ENCODE data around the gene NECAB2.

The NECAB2 gene

DNA sequence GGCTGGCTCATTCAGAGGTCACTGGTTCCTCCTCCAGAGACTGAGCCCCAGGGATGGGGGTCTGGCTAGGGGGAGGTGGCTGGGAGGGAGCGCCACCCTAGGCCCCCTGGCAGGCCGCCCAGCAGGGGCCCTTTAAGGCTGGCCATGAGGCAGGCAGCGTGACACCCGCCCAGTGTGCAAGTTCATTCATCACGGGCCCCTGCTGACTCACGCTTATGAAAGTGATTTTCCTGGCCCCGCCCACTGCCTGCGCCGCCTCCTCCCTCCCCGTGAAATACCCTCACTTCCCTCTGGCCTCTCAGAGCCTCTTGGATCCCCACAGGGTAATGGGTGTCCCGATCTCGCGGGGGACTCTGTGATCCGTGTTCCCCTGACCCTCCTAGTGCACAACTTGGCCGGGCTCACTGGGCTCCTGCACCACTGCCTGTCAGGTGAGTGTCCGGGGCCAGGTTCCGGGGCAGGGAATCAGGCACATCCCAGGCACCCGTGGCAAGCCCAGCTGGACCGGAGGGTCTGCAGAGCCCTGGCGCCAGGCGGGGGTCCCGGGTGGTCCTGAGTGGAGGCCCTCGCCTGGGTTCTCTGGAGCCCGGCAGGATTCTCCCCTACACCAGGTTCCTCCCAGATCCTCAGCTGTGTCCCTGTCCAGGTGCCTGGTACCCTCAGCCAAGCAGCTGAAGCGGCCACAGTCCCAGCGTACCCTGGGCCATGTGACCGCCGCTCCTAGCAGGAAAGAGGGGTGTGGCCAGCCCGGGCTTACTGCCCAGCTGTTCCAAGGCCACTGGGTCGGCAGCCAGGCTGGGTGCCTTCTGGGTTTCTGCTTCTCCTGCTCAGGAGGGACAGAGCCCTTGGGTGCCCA is 14.9 kb upstream of the NECAB2 start, which contains the start of gene OSGIN1:
Gene OSGIN1 (plus strand): TSS at position 301 of the 856 bp plus-strand sequence. CDS start 4,432 bp downstream, outside the sequence.
- peak; percentile 87 for DNase-seq (ENCODE audit: low read depth)

DNA sequence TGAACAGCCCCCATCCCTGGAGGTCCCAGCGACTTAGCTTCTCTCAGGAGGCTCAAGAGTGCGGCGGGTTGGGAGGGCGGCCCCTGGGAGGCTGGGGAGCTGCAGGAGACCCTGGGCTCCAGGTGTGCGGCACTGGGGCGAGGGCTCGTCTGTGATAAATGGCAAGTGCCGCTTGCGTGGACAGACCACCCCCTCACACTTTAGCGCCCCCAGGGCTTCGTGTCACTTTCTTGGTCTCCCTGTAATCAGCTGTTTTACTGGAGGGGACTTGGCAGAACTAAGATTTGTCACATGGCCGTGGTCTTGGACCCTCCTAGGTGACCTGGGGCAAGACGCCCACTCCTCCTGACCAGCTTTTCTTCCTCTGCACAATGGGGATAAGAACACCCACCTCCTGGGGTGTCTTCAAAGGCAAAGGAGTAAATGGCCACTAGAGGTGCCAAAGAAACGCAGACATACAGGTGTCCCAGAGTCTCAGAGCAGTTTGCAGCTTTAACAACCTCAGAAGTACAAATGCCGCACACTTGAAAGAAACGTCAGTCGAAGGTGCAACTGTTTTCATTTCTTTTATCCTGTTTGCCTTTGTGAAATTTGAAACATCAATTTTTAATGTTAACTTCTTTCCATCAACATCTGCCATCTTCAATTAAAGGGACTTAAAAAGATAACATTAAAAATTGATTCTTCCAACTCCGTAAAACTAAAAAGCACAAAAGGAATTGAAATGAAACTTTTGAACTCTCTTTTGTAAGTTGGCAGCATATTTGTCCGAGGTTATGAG is 14.1 kb upstream of the NECAB2 start:
- DNase-seq (ENCODE audit: low read depth): no peak

DNA sequence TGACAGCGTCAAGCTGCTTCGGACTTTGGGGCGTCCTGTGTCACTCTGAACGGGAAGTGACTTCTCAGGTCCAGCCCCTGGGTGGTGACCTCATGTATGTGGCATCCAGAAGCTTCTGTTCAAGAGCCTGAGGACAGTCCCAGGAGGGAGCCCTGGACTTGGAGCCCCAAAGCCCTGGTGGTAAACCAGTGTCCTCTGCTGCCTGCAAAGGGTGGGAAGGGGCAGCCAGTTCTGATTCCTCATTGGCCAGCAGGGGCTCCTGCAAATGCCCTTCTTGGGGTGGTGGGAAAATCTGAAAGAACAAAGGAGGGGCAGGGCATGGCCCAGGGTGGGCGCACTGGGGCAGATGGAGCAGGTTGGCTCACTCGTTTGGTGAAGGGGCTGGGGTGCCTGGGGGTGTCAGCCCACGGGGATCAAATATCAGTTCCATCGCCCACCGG is 13.4 kb upstream of the NECAB2 start:
- peak; percentile 34 for DNase-seq (ENCODE audit: low read depth)

DNA sequence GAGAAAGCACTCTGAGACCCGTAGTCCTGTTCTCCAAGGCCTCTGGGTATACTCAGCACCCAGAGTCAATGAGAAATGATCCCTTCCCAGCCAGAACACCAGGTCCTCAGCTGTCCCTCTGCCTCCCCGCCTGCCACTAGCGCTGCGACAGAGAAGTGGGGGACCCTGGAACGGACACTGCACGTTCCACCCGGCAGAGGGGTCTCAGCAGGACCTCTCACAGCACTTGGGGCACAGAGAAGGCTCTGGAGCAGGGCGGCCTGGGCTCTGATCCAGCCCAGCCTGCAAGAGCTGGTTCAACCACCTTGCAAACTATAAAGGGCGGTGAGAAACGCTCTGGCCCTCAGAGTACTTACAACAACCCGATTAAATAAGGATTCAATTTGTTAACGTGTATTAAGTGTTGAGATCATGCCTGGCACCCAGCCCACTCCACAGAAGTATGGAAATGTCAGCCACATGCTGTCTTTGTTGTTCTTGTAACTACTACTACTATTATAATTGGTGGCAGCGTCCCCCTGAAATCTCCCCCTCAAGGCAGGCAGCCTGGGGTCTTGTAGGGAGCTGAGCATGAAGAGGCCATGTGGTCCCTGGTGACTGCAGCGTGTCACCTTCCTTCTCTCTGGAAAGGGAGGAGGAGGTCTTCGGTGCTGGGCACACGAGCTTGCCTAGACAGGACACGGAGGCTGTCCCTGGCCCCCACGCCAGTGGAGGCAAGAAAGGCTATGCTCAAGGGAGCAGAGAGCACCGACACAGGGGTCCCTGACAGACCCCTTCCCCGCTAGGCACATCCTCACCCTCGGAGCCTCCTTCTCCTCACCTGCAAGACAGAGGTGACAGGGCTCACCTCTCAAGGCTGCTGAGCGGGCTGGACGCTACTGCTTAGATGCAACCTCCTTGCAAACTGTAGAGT is 12.6 kb upstream of the NECAB2 start:
- DNase-seq (ENCODE audit: low read depth): no peak

DNA sequence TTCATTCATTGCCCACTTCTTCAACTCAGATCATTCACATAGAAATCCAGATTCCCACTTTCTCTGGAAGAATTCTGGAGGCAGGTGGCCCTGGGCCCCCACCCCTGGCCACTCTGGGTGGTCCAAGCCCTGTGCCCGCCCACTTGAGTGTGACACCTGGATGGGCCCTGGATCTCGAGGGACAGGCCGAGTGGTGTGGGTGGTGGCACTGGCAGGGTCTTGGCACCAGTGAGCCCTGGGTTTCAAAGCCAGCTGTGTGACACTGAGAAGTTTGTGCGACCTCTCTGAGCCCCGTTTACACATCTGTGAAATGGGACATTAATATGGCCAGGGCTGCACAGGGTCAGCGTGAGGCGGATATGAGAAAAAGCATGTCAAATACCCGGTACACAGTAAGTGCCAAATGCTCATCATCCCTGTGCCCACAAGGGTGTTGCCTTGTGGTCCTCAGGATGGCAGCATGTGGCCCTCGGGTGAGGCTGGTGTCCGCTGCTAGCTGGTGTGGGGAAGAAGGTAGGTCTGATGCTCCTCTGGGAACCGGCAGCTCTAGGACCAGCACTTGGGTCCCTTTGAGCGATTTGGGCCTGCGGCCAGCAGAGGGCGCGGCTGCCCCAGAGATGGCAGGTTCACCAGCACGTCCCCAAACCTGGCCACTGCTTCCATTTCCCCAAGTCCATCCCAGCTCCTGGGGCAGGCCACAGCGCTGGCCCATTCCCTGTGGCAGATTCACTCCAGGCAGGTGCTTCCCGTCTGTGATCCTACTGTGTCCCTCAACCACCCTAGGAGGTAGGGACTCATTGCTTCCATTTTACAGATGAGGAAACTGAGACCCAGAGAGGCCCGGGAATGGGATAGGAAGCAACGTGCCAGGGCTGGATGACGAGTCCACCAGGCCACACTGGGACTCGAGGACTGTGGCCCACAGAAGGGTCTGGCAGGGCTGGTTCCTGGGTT is 11.4 kb upstream of the NECAB2 start:
- peak; percentile 38 for DNase-seq (ENCODE audit: low read depth)

DNA sequence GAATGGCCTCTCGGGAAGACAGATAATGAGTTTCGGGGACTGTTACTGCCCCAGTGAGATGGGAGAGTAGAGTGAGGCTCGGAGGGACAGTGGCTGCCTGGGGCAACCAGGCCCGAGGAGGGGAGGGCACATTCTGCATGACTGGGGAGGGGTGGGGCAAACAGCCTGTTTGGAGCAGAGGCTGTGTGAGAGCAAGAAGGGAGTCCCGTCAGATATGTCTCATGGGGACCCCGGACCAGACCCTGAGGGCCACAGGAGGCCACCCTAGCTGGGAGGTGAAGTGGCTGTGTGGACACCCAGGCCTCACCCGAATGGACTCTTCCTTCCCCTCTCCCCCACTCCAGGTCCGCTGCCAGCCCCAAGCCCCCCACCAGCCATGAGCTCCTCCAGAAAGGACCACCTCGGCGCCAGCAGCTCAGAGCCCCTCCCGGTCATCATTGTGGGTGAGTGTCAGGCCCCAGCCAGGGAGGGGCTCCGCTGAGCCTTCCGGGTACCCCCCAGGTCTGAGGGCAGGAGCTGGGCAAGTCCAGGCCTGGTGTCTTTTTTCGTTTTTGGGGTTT is 10.7 kb upstream of the NECAB2 start:
- DNase-seq (ENCODE audit: low read depth): no peak

DNA sequence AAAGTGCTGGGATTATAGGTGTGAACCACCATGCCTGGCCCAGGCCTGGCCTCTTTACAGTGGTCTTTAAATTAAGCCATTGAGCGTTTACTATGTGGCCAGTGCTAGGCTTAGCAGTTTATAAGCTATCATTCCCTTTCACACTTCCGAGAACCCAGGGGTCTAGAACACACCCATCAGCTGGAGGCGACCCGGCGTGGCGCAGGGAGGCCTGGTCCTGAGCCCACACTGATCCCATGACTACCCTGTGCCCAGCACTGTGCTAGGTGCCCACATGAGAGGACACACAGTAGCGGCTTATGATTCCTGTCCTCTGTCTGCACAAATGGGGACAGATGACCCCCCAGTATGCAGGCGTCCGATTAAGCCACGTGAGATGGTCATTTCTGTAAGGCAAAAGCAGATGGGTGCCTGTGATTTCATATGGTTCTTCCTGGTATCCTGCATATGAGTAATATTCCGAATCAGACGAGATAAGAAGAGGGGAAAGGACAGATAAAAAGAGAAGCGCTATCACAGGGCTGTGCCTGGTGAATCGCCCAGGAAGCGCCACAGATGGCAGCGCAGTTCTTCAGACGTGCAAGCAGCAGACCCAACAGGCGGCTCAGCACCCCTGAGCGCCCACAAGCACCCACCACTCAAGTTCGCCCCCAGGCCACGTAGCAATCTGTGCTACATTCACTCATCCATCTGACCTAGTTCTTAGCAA is 9.8 kb upstream of the NECAB2 start:
- DNase-seq (ENCODE audit: low read depth): no peak

DNA sequence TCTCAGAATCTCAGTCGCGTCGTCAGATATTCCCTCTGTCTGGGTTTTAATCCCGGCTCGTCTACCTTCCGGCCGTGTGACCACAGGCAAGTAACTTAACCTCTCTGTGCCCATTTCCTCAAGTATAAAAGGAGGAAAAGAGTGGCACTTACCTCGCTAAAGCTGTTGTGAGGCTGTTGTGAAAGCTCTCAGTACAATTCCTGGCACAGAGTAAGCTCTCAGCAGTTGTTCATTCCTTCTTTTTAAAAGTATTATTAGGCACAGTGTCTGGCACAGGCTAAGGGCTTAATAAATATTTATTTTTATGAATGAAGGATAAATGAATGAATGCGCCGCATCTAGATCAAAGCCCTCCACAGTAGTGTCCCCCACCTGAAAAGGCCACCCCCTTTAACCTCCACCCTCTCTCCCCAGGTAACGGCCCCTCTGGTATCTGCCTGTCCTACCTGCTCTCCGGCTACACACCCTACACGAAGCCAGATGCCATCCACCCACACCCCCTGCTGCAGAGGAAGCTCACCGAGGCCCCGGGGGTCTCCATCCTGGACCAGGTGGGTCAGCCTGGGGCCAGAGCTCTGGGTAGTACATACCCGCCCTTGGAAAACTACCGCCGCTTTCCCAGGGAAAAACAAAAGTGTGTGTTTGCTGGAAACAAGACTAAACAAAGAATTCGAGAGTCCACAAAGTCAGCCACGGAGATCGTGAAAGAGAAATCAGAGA is 9.0 kb upstream of the NECAB2 start:
- DNase-seq (ENCODE audit: low read depth): no peak

DNA sequence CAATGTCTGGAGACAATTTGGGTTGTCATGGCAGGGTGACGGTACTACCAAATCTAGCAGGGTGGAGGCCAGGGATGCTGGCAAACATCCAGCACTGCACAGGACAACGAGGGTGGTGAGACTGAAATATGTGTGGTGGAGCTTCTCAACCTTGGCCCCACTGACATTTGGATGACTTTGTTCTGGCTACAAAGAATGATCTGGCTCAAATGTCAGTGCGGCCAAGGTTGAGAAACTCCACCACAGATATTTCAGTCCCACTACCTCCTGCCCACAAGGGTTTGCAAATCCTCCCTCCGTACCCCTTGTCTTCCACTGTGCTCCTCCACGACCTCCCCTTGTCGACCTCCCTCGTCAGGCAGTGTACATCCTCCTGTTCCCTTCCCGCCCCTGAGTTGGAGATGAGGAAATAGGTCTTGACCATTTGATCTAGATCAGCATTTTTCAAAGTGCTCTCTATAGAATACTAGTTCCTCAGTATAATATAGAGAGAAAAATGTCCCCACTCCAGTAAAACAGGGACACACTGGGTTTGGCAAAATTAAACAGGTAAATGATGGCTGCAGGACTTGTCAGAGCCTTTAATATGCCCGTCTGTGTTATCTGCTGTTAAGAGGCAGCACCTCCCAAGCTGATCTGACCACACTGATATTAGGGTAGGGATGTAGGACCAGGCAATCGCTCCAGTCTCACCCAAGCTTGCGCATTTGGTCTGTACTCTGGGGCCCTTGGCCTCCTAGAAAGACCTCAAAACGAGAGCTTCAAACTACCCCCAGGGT is 8.2 kb upstream of the NECAB2 start:
- DNase-seq (ENCODE audit: low read depth): no peak

DNA sequence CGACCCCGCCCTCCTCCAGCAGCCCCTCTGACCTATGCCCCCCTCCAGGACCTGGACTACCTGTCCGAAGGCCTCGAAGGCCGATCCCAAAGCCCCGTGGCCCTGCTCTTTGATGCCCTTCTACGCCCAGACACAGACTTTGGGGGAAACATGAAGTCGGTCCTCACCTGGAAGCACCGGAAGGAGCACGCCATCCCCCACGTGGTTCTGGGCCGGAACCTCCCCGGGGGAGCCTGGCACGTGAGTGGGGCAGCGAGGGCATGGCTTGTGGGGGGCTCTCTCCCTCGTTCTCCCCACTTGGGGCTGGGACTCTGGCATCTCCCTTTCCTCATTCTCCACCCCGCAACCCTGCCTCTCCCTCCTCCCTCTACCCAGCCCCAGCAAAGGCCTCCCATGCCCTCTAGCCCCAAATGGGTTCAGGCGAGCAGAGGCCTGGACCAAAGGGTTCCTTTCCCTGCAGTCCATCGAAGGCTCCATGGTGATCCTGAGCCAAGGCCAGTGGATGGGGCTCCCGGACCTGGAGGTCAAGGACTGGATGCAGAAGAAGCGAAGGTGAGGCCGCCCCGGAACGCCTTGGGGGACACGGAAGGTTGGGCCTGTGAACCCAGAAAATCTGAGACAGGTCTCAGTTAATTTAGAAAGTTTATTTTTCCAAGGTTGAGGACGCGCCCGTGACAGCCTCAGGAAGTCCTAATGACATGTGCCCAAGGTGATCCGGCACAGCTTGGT is 7.4 kb upstream of the NECAB2 start:
- DNase-seq (ENCODE audit: low read depth): no peak

DNA sequence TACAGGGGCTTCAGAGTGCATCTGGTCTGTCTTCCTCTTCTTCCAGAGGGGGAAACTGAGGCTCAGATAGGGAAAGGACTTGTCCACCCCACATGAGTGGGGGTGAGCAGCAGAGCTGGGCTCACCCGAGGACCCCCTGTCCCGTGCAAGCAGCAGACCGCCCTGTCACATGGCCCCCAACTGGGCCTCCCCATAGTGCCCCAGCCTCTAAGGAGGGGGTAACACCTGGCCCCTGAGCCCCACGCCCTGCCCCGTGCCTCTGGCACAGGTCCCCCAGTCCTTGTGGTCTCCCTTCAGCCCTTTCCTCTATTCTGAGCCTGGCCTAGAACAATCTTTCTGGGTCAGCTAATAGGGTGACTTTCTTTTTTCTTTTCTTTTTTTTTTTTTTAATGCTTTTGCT is 6.5 kb upstream of the NECAB2 start:
- DNase-seq (ENCODE audit: low read depth): no peak

DNA sequence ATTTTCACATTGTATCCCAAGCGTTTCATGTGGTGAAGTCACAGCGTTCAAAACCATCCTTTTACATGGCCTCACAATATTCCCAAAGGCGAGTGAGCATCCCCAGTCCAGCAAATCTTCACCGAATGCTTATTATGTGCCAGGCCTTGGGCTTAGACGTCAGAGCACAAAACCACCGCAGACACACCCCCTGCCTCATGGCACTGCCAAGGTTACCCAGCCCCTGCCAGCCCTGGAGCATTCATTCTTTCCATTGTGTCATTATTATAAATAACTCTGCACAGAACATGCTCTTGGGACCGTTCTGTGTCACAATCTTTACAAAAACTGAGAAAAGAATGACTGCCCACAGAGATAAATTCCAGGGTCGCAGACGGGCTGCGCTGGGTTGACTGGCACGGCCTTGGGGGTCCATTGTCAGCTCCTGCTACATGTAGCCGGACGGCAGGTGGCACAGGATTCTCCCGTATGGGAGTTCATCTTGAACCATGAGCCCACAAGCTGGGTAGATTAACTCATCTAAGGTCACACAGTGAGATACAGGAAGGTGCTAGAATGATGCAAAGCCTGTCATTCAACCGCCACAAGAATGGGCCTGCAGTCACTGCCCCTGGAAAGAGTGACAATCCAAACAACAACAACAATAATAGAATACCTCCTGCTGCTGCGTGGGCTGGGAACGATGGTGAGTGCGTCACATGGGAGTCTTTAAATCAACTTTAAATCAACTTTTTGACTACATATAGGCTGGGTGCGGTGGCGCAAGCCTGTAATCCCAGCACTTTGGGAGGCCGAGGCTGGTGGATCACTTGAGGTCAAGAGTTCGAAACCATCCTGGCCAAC is 4.5 kb upstream of the NECAB2 start:
- DNase-seq (ENCODE audit: low read depth): no peak

DNA sequence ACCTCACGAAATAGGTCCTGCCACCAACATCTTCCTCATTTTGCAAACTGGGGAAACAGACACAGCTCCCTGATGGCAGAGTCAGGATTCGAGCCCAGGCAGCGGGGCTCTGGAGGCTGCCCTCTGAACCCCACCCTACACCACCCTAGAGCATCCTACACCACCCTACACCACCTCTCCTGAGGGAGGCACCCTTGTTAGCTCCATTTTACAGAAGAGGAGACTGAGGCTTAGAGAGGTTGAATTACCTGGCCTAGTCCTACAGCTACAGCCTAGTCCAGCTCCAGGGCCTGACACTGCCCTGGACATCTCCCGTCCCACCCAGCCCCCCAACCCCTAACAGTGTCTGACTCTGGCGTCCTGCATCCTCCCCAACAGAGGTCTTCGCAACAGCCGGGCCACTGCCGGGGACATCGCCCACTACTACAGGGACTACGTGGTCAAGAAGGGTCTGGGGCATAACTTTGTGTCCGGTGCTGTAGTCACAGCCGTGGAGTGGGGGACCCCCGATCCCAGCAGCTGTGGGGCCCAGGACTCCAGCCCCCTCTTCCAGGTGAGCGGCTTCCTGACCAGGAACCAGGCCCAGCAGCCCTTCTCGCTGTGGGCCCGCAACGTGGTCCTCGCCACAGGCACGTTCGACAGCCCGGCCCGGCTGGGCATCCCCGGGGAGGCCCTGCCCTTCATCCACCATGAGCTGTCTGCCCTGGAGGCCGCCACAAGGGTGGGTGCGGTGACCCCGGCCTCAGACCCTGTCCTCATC is 3.2 kb upstream of the NECAB2 start:
- DNase-seq (ENCODE audit: low read depth): no peak

DNA sequence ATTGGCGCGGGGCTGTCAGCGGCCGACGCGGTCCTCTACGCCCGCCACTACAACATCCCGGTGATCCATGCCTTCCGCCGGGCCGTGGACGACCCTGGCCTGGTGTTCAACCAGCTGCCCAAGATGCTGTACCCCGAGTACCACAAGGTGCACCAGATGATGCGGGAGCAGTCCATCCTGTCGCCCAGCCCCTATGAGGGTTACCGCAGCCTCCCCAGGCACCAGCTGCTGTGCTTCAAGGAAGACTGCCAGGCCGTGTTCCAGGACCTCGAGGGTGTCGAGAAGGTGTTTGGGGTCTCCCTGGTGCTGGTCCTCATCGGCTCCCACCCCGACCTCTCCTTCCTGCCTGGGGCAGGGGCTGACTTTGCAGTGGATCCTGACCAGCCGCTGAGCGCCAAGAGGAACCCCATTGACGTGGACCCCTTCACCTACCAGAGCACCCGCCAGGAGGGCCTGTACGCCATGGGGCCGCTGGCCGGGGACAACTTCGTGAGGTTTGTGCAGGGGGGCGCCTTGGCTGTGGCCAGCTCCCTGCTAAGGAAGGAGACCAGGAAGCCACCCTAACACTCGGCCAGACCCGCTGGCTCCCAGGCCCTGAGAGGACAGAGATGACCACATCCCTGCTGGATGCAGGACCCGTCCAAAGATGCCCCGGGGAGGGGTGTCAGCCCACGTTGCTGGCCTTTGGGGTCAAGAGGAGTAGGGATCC is 2.4 kb upstream of the NECAB2 start:
- no peak for DNase-seq (ENCODE audit: low read depth)

DNA sequence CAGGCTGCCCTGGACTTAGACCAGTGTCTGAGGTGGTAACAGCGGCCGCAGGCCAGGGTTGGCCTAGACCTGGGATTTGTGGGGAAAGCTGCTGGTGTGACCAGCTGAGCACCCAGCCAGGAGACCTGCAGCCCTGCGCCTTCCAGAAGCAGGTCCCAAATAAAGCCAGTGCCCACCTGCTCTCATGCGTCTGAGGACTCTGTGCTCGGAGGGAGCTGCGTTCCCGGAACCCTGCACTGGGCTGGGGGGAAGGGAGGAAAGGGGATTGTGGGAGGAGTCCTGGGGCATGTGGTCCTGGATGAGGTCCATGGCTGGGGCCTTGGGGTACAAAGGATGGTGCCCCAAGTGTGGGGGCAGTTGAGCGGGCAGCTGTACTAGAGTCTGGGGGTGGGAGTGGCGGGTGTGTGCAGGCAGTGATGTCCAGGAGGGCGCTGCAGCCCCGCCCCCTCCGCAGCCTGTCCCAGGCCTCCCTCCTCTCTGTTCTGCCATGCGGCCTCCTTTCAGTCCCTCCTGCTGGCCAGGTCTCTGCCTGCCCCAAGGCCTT is 1.8 kb upstream of the NECAB2 start:
- DNase-seq (ENCODE audit: low read depth): no peak

Measured in GM04504 (cell line).